Neural cell (in vitro differentiated cells): ENCODE data around the gene URI1. TPM values are rescaled to one million over a fixed set of nuclear protein-coding genes. Genes with fewer than 3 reads are reported as not detected.

Experiments used
- H2AFZ ChIP-seq: fragments of 200-600, 300-800 bp; sonication (generic), shearing (Covaris generic); 2 replicates; pipeline ENCODE4 v1.6.0; 2014; ENCODE audit warnings: low read depth, mild to moderate bottlenecking, antibody characterized with exemption, low read length, moderate library complexity
- H3F3A ChIP-seq: fragments of 200-600 bp; shearing (Covaris generic); 2 replicates; pipeline ENCODE4 v1.6.1; 2016; ENCODE audit warnings: mild to moderate bottlenecking, moderate library complexity, mixed read lengths, antibody characterized with exemption, low read length; ENCODE audit not compliant: insufficient read depth, poor library complexity, severe bottlenecking
- H3K27ac ChIP-seq: fragments of 200-600, 300-800 bp; sonication (generic), shearing (Covaris generic); 2 replicates; pipeline ENCODE4 v1.5.1; 2014; ENCODE audit warnings: mild to moderate bottlenecking, low read length, moderate library complexity
- H3K27me3 ChIP-seq: fragments of 300-800, 200-600 bp; sonication (generic), shearing (Covaris generic); 2 replicates; pipeline ENCODE4 v1.6.0; 2014; ENCODE audit warnings: mild to moderate bottlenecking, low read depth, low read length, moderate library complexity; ENCODE audit not compliant: insufficient read depth
- H3K36me3 ChIP-seq: fragments of 300-800, 200-600 bp; sonication (generic), shearing (Covaris generic); 2 replicates; pipeline ENCODE4 v1.5.1; 2014; ENCODE audit warnings: mild to moderate bottlenecking, antibody characterized with exemption, low read length, moderate library complexity; ENCODE audit not compliant: insufficient read depth
- H3K4me2 ChIP-seq: fragments of 300-800, 200-600 bp; sonication (generic), shearing (Covaris generic); 2 replicates; pipeline ENCODE4 v1.6.0; 2014; ENCODE audit warnings: mild to moderate bottlenecking, low read length
- H3K4me3 ChIP-seq: fragments of 300-800, 200-600 bp; sonication (generic), shearing (Covaris generic); 2 replicates; pipeline ENCODE4 v1.5.1; 2014; ENCODE audit warnings: mild to moderate bottlenecking, low read length, moderate library complexity
- H3K79me2 ChIP-seq: fragments of 200-600 bp; shearing (Covaris generic); replicated peaks from 2 replicates; pipeline ENCODE4 v1.6.0; 2014; ENCODE audit warnings: mild to moderate bottlenecking, low read length, moderate library complexity; ENCODE audit not compliant: insufficient read depth
- H3K9ac ChIP-seq: fragments of 300-800, 200-600 bp; sonication (generic), shearing (Covaris generic); 2 replicates; pipeline ENCODE4 v1.6.1; 2016; ENCODE audit warnings: mild to moderate bottlenecking, low read length, mixed read lengths
- H3K9me2 ChIP-seq: fragments of 200-600 bp; shearing (Covaris generic); 2 replicates; pipeline ENCODE4 v1.6.1; 2016; ENCODE audit warnings: mild to moderate bottlenecking, low read length, mixed read lengths; ENCODE audit not compliant: insufficient read depth
- H3K9me3 ChIP-seq: fragments of 200-600, 300-800 bp; sonication (generic), shearing (Covaris generic); 2 replicates; pipeline ENCODE4 v1.6.1; 2016; ENCODE audit warnings: mild to moderate bottlenecking, mixed run types, low read length, moderate library complexity, mixed read lengths
- H4K20me1 ChIP-seq: fragments of 200-600 bp; shearing (Covaris generic); 2 replicates; pipeline ENCODE4 v1.6.1; 2016; ENCODE audit warnings: mild to moderate bottlenecking, mixed run types; ENCODE audit not compliant: insufficient read depth
- EP300 ChIP-seq: fragments of 450-650 bp; conservative IDR thresholded peaks from 2 replicates; pipeline ENCODE4 v1.6.1; 2014; ENCODE audit warnings: antibody characterized with exemption, mild to moderate bottlenecking, moderate library complexity; ENCODE audit not compliant: poor library complexity, severe bottlenecking
- EZH2 ChIP-seq: fragments of 200-600, 300-800 bp; shearing (Covaris generic), sonication (generic); IDR thresholded peaks from 2 replicates; pipeline ENCODE4 v1.6.1; 2014; ENCODE audit warnings: antibody characterized with exemption, low read length, borderline replicate concordance, mild to moderate bottlenecking; ENCODE audit not compliant: insufficient read depth, poor library complexity, severe bottlenecking
- MXI1 ChIP-seq: fragments of 450-650 bp; conservative IDR thresholded peaks from 2 replicates; pipeline ENCODE4 v1.6.1; 2014; ENCODE audit warnings: antibody characterized with exemption, mild to moderate bottlenecking; ENCODE audit not compliant: poor library complexity, severe bottlenecking
- POLR2AphosphoS5 ChIP-seq: IDR thresholded peaks from 2 replicates; pipeline ENCODE4 v1.6.1; 2012
- RAD21 ChIP-seq: fragments of 450-650 bp; conservative IDR thresholded peaks from 2 replicates; pipeline ENCODE4 v1.6.1; 2014; ENCODE audit warnings: antibody characterized with exemption, mild to moderate bottlenecking, moderate library complexity
- SMC3 ChIP-seq: fragments of 450-650 bp; conservative IDR thresholded peaks from 2 replicates; pipeline ENCODE4 v1.6.1; 2014; ENCODE audit warnings: antibody characterized with exemption, mild to moderate bottlenecking, moderate library complexity; ENCODE audit not compliant: poor library complexity
- TAF1 ChIP-seq: IDR thresholded peaks from 2 replicates; pipeline ENCODE4 v1.6.1; 2012; ENCODE audit warnings: low read depth
- polyA plus RNA-seq: library from polyadenylated mRNA; depleted of rRNA; stranded (reverse); fragments of >200 nt; gene quantifications from 2 replicates; pipeline ENCODE4 v1.2.3, GENCODE V29; 2014
- TF ChIP-seq, protein P1 (sequence below): fragments of 450-650 bp; IDR thresholded peaks from 2 replicates; pipeline ENCODE4 v1.5.1; 2014; ENCODE audit warnings: antibody characterized with exemption, mild to moderate bottlenecking, moderate library complexity; ENCODE audit not compliant: poor library complexity, severe bottlenecking
- TF ChIP-seq, protein P2 (sequence below): IDR thresholded peaks from 2 replicates; pipeline ENCODE4 v1.6.1; 2012; ENCODE audit warnings: borderline replicate concordance

Gene URI1
- polyA plus RNA-seq, 1 donor from 2014 or later, result 55.4 TPM

DNA sequence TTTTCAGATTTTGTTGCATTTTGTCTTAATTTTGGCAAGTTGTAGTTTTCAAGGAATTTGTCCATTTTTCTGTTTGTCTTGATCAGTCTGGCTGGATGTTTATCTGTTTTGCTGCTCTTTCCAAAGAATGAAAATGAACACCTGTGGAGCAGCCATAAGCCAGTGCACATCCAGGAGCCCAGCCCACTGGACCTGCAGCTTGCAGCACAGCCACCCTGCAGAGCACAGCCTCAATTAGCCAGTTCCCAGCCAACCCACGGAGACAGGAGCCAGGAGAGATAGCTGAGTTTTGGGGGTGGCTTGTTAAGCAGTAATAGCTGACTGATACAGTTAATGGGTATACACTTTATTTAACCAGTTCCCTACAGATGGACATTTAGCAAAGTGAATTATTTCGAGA is 38.0 kb upstream of the URI1 start:
- H3K79me2 ChIP-seq, result no peaks in the 10 kb centered on the region
- no peak overlapping the region for H3K4me2 ChIP-seq
- H3K9ac ChIP-seq, result no peak overlapping the region
- H4K20me1 ChIP-seq, result no peaks in the 10 kb centered on the region
- H3K9me3 ChIP-seq, result no peaks in the 10 kb centered on the region
- TF ChIP-seq MXI1 (no peak), TAF1 (no peak)
- no peaks in the 10 kb centered on the region for H3K9me2 ChIP-seq
- H3K36me3 ChIP-seq, result no peaks in the 10 kb centered on the region
- no peaks in the 10 kb centered on the region for H3K27me3 ChIP-seq
- H3F3A ChIP-seq, result no peaks in the 10 kb centered on the region
- no peak overlapping the region for H3K27ac ChIP-seq
- H3K4me3 ChIP-seq, result no peak overlapping the region
- no peak overlapping the region for H2AFZ ChIP-seq

DNA sequence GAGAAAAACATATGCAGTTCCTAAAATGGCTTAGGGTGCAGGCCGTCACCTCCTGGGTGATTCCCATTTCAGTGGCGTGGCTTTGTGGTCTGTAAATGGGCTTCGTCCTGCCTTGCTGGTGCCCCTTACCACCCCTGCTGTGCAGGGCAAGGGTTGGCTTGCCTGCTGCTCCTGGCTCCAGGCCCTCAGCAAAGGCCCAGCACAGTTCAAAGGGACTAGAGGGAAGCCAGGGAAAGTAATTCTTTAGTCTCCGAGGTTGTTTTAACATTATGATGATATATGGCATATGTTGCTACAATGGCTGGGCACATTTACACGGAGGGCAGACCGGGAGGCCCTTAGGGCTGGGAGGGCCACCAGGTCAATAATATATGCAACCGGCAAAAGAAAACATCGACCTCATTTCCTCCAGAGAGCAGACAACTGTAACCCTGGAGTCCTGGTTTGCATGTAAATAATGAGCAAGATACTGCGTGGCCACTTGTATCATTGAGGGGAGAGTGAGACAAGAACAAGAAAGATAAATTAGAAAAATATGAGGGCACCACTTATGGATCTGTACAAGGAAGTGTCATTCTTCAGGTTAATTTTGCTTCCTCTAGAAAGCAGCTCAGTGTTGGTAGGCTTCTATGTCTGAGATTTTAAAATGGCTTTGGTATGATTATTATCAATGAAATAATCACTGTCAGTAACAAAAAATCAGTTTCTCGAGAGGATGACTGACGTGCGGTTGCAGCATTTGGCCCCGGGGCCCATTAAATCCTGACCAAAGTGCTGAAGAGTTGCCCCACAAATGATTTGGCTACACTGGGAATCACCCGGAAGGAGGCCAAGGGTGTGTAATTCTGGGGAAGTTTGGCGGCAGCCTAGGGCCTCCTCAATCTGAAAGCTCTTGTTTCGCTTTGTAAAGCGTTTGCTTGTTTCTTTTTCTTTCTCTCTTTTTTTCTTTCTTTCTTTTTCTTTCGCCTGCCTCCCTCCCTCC is 32.8 kb upstream of the URI1 start:
- H3K9me3 ChIP-seq, result no peaks in the 10 kb centered on the region
- TF ChIP-seq, protein P1, sequence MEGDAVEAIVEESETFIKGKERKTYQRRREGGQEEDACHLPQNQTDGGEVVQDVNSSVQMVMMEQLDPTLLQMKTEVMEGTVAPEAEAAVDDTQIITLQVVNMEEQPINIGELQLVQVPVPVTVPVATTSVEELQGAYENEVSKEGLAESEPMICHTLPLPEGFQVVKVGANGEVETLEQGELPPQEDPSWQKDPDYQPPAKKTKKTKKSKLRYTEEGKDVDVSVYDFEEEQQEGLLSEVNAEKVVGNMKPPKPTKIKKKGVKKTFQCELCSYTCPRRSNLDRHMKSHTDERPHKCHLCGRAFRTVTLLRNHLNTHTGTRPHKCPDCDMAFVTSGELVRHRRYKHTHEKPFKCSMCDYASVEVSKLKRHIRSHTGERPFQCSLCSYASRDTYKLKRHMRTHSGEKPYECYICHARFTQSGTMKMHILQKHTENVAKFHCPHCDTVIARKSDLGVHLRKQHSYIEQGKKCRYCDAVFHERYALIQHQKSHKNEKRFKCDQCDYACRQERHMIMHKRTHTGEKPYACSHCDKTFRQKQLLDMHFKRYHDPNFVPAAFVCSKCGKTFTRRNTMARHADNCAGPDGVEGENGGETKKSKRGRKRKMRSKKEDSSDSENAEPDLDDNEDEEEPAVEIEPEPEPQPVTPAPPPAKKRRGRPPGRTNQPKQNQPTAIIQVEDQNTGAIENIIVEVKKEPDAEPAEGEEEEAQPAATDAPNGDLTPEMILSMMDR, result no peak
- no peak for TF ChIP-seq EP300
- TF ChIP-seq RAD21, result no peak
- TF ChIP-seq POLR2AphosphoS5, result no peak
- TF ChIP-seq, protein P2, sequence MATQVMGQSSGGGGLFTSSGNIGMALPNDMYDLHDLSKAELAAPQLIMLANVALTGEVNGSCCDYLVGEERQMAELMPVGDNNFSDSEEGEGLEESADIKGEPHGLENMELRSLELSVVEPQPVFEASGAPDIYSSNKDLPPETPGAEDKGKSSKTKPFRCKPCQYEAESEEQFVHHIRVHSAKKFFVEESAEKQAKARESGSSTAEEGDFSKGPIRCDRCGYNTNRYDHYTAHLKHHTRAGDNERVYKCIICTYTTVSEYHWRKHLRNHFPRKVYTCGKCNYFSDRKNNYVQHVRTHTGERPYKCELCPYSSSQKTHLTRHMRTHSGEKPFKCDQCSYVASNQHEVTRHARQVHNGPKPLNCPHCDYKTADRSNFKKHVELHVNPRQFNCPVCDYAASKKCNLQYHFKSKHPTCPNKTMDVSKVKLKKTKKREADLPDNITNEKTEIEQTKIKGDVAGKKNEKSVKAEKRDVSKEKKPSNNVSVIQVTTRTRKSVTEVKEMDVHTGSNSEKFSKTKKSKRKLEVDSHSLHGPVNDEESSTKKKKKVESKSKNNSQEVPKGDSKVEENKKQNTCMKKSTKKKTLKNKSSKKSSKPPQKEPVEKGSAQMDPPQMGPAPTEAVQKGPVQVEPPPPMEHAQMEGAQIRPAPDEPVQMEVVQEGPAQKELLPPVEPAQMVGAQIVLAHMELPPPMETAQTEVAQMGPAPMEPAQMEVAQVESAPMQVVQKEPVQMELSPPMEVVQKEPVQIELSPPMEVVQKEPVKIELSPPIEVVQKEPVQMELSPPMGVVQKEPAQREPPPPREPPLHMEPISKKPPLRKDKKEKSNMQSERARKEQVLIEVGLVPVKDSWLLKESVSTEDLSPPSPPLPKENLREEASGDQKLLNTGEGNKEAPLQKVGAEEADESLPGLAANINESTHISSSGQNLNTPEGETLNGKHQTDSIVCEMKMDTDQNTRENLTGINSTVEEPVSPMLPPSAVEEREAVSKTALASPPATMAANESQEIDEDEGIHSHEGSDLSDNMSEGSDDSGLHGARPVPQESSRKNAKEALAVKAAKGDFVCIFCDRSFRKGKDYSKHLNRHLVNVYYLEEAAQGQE, result no peak
- no peak for TF ChIP-seq EZH2
- TF ChIP-seq SMC3, result no peak
- no peak for TF ChIP-seq MXI1
- no peak for TF ChIP-seq TAF1
- H3K4me3 ChIP-seq, result no peak overlapping the region
- no peak overlapping the region for H3K27ac ChIP-seq
- H4K20me1 ChIP-seq, result no peaks in the 10 kb centered on the region
- H2AFZ ChIP-seq, result no peak overlapping the region
- no peak overlapping the region for H3K9ac ChIP-seq
- H3K27me3 ChIP-seq, result no peaks in the 10 kb centered on the region
- H3K9me2 ChIP-seq, result no peaks in the 10 kb centered on the region
- no peaks in the 10 kb centered on the region for H3K79me2 ChIP-seq
- no peaks in the 10 kb centered on the region for H3K36me3 ChIP-seq
- H3F3A ChIP-seq, result no peaks in the 10 kb centered on the region
- H3K4me2 ChIP-seq, result no peak overlapping the region
